Colonic mucosa (tissue), 4 donors: ENCODE results near the gene PLCD1. TPM values are rescaled to one million over a fixed set of nuclear protein-coding genes. Genes with fewer than 3 reads are reported as not detected.

ENCODE experiments used
- DNase-seq: peaks from one replicate; pipeline ENCODE4 v3.0.0-alpha.2; 2020
- H3K27ac ChIP-seq: fragments of 200-600 bp; one replicate; pipeline ENCODE4 v1.8.0; 2021
- H3K27me3 ChIP-seq: fragments of 200-600 bp; one replicate; pipeline ENCODE4 v1.8.0; 2021
- H3K36me3 ChIP-seq: fragments of 200-600 bp; one replicate; pipeline ENCODE4 v1.8.0; 2021
- H3K4me1 ChIP-seq: fragments of 200-600 bp; one replicate; pipeline ENCODE4 v1.8.0; 2021; ENCODE audit warnings: mild to moderate bottlenecking
- H3K4me3 ChIP-seq: fragments of 200-600 bp; one replicate; pipeline ENCODE4 v1.8.0; 2021
- H3K9ac ChIP-seq, 2 donors: one replicate each; pipeline ENCODE4 v1.7.0; 2013; ENCODE audit warnings: control low read depth in 2 of 2, low read depth in 2 of 2, low read length in 2 of 2
- H3K9me3 ChIP-seq: fragments of 200-600 bp; one replicate; pipeline ENCODE4 v1.8.0; 2021
- CTCF ChIP-seq: fragments of 200-600 bp; IDR thresholded peaks from one replicate; pipeline ENCODE4 v1.8.0; 2022; ENCODE audit warnings: antibody characterized with exemption, mild to moderate bottlenecking
- intact Hi-C: fragments of 100-400 bp; cut with DNase I; formaldehyde crosslinking; loops from one replicate; pipeline ENCODE4 v1.14.1; 2022
- total RNA-seq, 2 donors: library from RNA; stranded (reverse); fragmentation: NEBNext Ultra II Directional in 1 of 2; extraction: Animal tissue kit (Norgen Biotek cat#: 25700) in 1 of 2; gene quantifications; one replicate each; pipeline ENCODE4 v1.2.1, GENCODE V29; 2021
- donor health status: healthy.
- donor health status: DM: no; HTN: no; CAD: no.
- donor health status: DM: no; HTN: no; CAD: no.

The PLCD1 gene
- total RNA-seq, 2 donors from 2014 or later: 46.8 to 70.0 TPM

GRCh38 chr3:38028621-38029361, 651 bp downstream of the PLCD1 start:
- no peaks in the 10 kb centered on the region for H3K9me3 ChIP-seq
- H3K4me1 ChIP-seq: peaks cover 12% of the 10 kb centered on the region
- H3K27ac ChIP-seq: peak overlapping the region; percentile 46
- DNase-seq: peak; percentile 37
- no peak for TF ChIP-seq CTCF
- intact Hi-C loops: no loop called here
- H3K4me3 ChIP-seq: peak overlapping the region; percentile 62
- no peaks in the 10 kb centered on the region for H3K36me3 ChIP-seq
- peak overlapping the region; percentile 6 to 78 for H3K9ac ChIP-seq
- peaks cover 5% of the 10 kb centered on the region for H3K27me3 ChIP-seq

- H3K27me3 ChIP-seq: peaks cover 5% of the 10 kb centered on the region
- no peaks in the 10 kb centered on the region for H3K36me3 ChIP-seq
- H3K4me1 ChIP-seq: peaks cover 12% of the 10 kb centered on the region
- no peak for TF ChIP-seq CTCF
- intact Hi-C loops: no loop called here
- no peaks in the 10 kb centered on the region for H3K9me3 ChIP-seq
- DNase-seq: no peak
- H3K4me3 ChIP-seq: no peak overlapping the region
- peak overlapping the region in 1 of 2 donors; percentile 6 for H3K9ac ChIP-seq
- no peak overlapping the region for H3K27ac ChIP-seq
Measured at GRCh38 chr3:38027466-38028465, 1.7 kb downstream of the PLCD1 start.

- Histone ChIP-seq H3K36me3 (no peaks in the 10 kb centered on the region), H3K9me3 (no peaks in the 10 kb centered on the region), H3K4me3 (no peak overlapping the region), H3K27me3 (peaks cover 5% of the 10 kb centered on the region), H3K27ac (no peak overlapping the region), H3K9ac (no peak overlapping the region), H3K4me1 (peaks cover 12% of the 10 kb centered on the region)
- DNase-seq: no peak
- TF ChIP-seq CTCF: no peak
- intact Hi-C loops: no loop called here
Measured at GRCh38 chr3:38026856-38027255, 2.6 kb downstream of the PLCD1 start.

GRCh38 chr3:38022896-38023709, 6.3 kb downstream of the PLCD1 start:
- DNase-seq: peak; percentile 20
- H3K27ac ChIP-seq: no peak overlapping the region
- intact Hi-C loops: no loop called here
- no peaks in the 10 kb centered on the region for H3K27me3 ChIP-seq
- H3K9ac ChIP-seq: peak overlapping the region in 1 of 2 donors; percentile 98
- peak overlapping the region; percentile 73 for H3K4me3 ChIP-seq
- H3K36me3 ChIP-seq: peaks cover 7% of the 10 kb centered on the region
- no peaks in the 10 kb centered on the region for H3K9me3 ChIP-seq
- no peak for TF ChIP-seq CTCF
- peaks cover 6% of the 10 kb centered on the region for H3K4me1 ChIP-seq

GRCh38 chr3:38022301-38022700, 7.1 kb downstream of the PLCD1 start:
- peaks cover 7% of the 10 kb centered on the region for H3K36me3 ChIP-seq
- H3K4me3 ChIP-seq: no peak overlapping the region
- no peak for TF ChIP-seq CTCF
- H3K27ac ChIP-seq: no peak overlapping the region
- DNase-seq: peak; percentile 26
- no peaks in the 10 kb centered on the region for H3K27me3 ChIP-seq
- H3K9ac ChIP-seq: peak overlapping the region in 1 of 2 donors; percentile 34
- intact Hi-C loops: no loop called here
- H3K9me3 ChIP-seq: no peaks in the 10 kb centered on the region
- H3K4me1 ChIP-seq: peaks cover 6% of the 10 kb centered on the region
